Measurements from ENCODE around the gene PTGER2.

DNA sequence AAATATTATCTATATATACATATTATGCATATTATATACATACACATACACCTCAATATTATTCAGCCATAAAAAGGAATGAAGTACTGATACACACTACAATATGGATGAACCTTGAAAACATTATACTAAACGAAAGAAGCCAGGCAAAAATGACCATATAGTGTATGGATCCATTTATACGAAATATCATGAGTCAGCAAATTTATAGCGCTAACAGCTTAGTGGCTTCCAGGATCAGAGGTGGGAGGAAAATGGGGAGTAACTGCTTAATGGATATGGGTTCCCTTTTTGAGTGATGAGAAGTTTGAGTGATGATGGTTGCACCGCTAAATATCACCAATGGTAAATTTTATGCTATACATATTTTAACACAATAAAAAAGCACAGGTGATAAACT lies 32.7 kb downstream of the PTGER2 start:
- TF ChIP-seq YY1 (IDR thresholded peaks at IDR 0.05; ENCODE audit: extremely low read depth, insufficient replicate concordance, low read depth, low read length) (no peak), POLR2AphosphoS5 (IDR thresholded peaks at IDR 0.05; ENCODE audit: low read depth, low read length) (no peak), JUND (IDR thresholded peaks at IDR 0.05) (no peak), POLR2A (IDR thresholded peaks at IDR 0.05; ENCODE audit: borderline replicate concordance, extremely low read depth, insufficient read depth, insufficient read length) (no peak), CTCF (IDR thresholded peaks at IDR 0.05 in 2 of 3, conservative IDR thresholded peaks at IDR 0.05 in 1 of 3; ENCODE audit: borderline replicate concordance in 1 of 3, insufficient read depth in 1 of 3, low read depth in 2 of 3, low read length in 2 of 3) (no peak), FOSL1 (IDR thresholded peaks at IDR 0.05; ENCODE audit: low read depth) (no peak)
